Stimulated activated CD8-positive, alpha-beta memory T cell treated with anti-CD3 and anti-CD28 coated beads, Interleukin-15, amount 100 ng/mL, for 24 hours (primary cell): ENCODE data around the gene AMY2B.
"Not testable (repeated sequence)": the region's sequence is repeated elsewhere in the genome, so short reads cannot be mapped to it uniquely, and the experiment has no call there.

Source experiments
- DNase-seq: peaks from one replicate; pipeline ENCODE4 v3.0.0-alpha.2; 2020; ENCODE audit warnings: low read depth

Gene AMY2B

GRCh38 chr1:103571289-103571688 is at the start of gene AMY2B:
Gene AMY2B, plus strand, starts transcription at chr1:103571589. Its CDS starts 14 bp downstream, at chr1:103571603.
- DNase-seq, result not testable (repeated sequence)

DNA sequence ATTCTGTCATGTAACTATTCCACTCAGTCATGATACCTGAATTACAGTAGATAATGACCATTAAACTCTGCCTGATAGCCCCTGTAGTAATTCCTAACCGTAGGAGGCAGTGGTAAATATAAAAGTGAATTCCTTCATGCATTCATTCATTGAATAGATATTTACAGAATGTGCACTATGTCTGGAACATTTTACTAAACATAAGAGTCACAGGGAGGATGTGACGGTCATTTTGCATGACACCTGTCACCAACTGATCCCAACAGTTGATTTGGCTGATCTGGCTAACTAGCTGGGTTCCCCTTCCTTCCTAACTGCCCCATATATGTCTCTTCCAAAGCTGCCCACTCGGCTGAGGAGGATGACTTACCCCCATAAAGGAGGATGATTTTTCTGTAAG is 48.0 kb upstream of the AMY2B start:
- DNase-seq, result no peak

DNA sequence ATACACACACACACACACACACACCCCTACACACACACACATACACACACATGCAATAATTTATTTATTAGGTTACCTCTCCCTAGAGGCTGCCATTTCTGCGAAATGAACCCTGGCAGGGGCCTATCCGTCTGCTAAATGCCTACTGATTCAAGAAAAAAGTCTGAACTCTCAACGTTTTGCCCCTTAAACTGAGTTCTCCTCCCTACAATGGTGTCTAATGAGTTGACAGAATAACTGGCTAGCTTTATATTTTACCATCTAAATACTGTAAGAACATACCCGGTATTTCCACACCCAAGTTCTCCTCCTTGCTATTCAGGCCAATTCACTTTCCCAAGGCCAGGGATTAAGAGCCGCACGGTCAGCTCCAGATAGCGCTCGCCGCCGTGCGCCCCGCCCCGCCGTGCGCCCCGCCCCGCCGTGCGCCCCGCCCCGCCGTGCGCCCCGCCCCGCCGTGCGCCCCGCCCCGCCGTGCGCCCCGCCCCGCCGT is 46.2 kb upstream of the AMY2B start:
- no peak for DNase-seq

- peak; percentile 86 for DNase-seq
These were observed 45.5 kb upstream of the AMY2B start, which contains the start of gene RNPC3 for GRCh38 chr1:103525607-103526507. Gene RNPC3, plus strand, starts transcription at chr1:103525699. Its CDS starts 372 bp downstream, at chr1:103526071.

GRCh38 chr1:103527331-103527730 is 44.1 kb upstream of the AMY2B start:
- DNase-seq, result no peak

DNA sequence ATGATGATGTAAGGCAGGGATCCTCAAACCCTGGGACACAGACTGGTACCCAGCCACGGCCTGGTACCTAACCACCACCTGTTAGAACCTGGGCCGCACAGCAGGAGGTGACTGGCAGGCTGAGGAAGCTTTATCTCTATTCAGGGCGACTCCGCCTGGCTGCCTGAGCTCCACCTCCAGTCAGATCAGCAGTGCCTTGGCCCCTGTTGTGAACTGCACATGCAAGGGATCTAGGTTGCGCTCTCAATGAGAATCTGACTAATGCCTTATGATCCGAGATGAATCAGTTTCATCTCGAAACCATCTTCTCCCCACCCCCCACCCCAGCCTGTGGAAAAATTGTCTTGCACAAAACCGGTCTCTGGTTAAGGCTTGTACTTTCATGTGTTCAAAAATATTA is 41.6 kb upstream of the AMY2B start:
- DNase-seq, result peak; percentile 4

GRCh38 chr1:103538226-103538625 is 33.2 kb upstream of the AMY2B start:
- no peak for DNase-seq

GRCh38 chr1:103541431-103541830 is 30.0 kb upstream of the AMY2B start:
- no peak for DNase-seq

GRCh38 chr1:103546496-103546895 is 24.9 kb upstream of the AMY2B start:
- no peak for DNase-seq

DNA sequence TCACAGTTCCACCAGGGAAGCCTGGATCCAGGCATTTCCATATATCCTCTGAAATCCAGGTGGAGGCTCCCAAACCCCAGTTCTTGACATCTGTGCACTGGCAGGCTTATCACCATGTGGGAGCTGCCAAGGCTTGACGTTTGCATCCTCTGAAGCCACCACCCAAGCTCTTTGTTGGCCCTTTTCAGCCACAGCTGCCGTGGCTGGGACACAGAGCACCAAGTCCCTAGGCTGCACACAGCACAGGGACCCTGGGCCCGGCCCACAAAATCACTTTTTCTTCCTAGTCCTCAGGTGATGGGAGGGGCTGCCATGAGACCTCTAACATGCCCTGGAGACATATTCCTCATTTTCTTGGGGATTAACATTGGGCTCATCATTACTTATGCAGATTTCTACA is 23.5 kb upstream of the AMY2B start:
- DNase-seq, result no peak

DNA sequence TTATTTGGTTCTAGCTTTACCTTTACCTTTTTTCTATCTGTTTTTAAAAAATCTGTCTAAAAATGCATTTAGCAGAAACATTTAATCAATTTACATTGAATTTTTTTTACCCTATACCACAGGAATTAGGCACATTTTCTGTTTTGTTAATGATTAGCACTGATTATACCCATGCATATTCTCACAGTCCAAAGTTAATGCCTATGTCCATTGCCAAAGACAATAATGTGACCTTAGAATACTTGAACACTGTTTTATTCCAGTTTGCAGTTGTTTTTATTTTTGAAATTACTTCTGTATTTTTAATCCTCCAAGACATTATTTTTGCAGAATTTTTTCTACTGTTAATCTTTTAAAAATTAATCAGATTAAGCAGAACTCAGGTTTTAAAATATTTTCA is 11.0 kb upstream of the AMY2B start:
- DNase-seq, result no peak

DNA sequence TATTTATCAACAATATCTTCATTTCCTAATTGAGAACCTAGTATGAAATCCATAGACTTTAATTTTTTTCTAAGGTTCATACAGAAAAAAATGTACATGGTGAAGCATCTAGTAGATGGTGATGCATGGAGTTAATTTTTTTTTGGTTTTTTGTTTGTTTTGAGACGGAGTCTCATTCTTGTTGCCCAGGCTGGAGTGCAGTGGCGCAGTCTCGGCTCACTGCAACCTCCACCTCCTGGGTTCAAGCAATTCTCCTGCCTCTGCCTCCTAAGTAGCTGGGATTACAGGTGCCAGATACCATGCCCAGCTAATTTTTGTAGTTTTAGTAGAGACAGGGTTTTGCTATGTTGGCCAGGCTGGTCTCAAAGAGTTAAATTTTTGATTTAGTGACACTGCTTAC is 10.3 kb upstream of the AMY2B start:
- DNase-seq, result not testable (repeated sequence)

DNA sequence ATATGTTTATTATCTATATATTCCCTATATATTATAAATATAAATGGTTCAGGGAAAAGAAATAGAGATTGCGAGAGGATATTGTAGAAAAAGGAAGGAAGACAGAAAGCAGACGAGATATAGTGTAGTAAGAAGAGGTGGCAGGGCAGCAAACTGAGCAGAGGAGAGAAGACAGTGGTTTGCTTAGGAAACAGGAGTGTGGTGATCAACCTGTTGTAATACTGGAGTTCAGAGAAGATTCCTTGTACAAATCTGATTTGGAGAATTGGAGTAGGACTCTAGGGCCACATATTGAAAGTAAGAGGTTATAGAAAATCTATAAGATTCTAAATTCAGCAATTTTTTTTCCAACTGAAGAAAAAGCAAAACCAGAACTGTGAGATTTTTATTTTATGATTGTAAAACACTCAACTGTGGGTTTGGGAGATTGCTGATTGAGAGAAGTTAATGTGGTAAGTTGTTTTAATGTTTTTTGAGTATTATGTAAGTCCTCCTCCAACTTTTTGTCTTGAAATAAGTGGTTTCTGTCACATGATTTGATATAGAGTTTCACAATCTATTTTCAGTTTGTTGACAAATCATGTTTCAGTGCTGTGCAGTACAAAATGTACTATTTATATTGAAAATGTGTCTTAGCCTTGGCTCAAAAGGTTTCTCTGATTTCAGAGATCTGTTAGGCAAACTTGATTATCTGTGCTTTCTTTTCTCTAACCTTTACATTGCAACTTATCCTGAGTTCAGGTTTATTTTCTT is 9.6 kb upstream of the AMY2B start:
- DNase-seq, result no peak

GRCh38 chr1:103563056-103563455 is 8.3 kb upstream of the AMY2B start:
- DNase-seq, result no peak

DNA sequence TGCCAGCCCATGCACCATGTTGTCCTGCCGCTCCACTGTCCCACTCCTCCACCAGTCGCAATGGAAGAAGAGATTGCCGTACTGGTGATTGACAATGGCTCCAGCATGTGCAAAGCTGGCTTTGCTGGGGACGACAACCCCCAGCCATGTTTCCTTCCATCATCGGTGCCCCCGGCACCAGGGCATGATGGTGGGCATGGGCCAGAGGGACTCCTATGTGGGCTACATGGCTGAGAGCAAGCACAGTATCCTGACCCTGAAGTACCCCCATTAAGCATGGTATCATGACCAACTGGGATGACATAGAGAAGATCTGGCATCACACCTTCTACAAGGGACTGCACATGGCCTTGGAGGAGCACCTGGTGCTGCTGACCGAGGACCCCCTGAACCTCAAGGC is 1.9 kb upstream of the AMY2B start:
- no peak for DNase-seq

DNA sequence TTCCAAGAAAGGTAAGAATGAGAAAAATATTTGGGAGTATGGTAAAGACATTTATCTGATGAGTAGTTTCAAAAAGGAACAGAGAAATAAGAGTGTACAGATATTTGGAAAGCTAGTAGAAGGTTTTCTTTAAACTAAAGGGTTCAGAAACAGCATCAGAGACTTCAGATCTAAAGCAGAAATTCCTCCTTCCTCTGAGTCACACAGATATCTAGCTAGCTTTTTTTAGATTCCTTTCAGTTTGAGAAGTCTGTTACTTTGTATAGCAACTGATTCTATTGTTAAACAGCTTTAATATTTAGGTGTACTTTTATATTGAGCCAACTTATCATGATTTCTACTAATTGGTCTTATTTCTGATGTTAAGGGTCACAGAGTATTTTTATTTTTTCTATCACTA is 4.7 kb downstream of the AMY2B start:
- no peak for DNase-seq

GRCh38 chr1:103576784-103577183 is 5.4 kb downstream of the AMY2B start:
- not testable (repeated sequence) for DNase-seq

- DNase-seq, result no peak
These were observed 11.1 kb downstream of the AMY2B start for GRCh38 chr1:103582464-103582863.

DNA sequence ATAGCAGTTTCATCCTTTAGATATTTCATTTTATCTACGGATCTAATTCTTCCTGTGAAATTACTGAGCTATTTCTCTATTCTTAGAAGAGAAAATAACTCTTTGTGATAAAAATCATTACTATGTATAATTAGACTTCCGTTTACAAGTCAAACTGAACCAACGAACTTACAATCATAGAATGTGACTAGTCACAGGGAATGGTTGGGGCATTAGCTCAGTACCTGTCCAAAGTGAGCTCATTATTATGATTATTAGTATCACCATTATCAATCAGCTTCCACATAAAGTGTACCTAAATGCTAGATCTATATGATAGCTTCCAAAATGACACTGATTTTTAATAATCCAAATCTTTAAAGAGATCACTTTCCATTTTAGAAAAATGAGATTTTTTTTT is 12.5 kb downstream of the AMY2B start:
- DNase-seq, result no peak

- no peak for DNase-seq
These were observed 13.1 kb downstream of the AMY2B start for GRCh38 chr1:103584537-103584936.

DNA sequence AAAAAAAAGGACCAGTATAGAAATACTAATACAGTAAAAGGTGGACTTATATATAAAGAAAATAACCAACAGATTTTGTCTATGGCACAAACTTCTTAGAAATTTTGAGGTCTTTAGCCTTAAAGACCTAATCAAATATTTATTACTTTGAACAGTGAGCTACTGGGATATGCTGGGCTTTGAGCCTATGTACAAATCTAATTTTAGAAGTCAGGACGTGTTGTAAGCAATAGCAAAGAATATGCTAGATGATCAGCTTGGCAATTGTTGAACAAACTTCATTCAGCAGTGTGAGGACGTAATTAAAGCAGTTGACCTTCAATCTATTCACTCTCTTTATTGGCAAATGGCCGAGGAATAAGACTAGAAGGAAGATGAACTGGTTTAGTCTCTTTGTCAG is 31.4 kb downstream of the AMY2B start:
- DNase-seq, result not testable (repeated sequence)

GRCh38 chr1:103616362-103616761 is 45.0 kb downstream of the AMY2B start:
- no peak for DNase-seq

DNA sequence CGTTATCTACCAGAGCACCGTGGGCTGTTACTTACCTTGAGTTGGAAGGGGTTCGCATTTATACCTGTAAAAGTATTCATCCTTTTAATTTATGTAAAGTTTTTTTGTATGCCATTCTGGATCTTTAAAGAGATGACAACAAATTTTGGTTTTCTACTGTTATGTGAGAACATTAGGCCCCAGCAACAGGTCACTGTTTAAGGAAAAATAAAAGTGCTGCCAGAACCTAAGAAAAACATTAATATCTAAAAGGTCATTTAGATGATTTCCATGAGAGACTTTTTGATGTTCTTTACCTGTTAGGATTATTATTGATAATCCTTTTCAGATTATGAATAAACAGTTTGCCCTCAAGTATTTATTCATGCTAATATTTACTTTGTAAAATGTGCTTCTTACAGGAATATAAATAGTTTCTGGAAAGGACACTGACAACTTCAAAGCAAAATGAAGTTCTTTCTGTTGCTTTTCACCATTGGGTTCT is 45.6 kb downstream of the AMY2B start, which contains the start of gene AMY2A:
AMY2A (plus strand) TSS at position 434 of the 484 bp plus-strand sequence; CDS start at position 448, 14 bp downstream.
- not testable (repeated sequence) for DNase-seq
